K562 treated with DMSO at 1 percent for 24 hours (cell line): ENCODE data around the gene REPS2. TPM values are rescaled to one million over a fixed set of nuclear protein-coding genes. Genes with fewer than 3 reads are reported as not detected.

Experiments used
- total RNA-seq: library from RNA; unstranded; fragments of 300-600 nt; gene quantifications from 2 replicates; pipeline ENCODE4 v1.2.3, GENCODE V29; 2022; ENCODE audit warnings: low read depth; ENCODE audit not compliant: insufficient read depth

Gene REPS2
- total RNA-seq: 0.49 and 1.2 TPM in 2 replicates

DNA sequence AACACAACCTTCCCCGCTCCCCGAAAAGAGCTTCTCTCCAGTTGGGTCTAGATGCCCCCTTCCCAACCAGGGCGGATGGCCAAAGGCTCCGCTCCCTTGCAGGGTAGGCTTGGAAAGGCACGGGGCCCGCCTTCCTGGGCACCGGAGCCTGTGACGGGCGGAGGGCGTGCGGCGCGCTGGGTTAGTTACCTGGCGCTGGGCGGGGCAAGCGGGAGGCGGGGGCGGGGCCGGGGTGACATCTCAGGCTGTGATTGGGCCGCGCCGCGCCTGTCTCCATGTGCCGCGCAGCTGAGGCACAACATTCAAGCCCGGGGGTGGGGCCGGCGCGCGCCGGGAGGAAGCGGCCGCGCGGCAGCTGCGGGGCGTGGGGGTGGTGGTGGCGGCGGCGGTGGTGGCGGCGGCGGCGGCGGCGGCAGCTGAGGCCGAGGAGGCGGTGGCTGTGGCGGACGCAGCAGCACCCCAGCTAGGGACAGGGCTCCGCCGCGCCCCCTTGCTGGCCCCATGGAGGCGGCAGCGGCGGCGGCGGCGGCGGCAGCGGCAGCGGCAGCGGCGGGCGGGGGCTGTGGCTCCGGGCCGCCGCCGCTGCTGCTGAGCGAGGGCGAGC is at the start of gene REPS2:
Gene REPS2, plus strand, starts transcription at position 298 of the 604 bp plus-strand sequence. Its CDS starts 204 bp downstream, at position 502.

Other genes with a start within 250 kb of the REPS2 start
- gene CTPS2, start 234.0 kb upstream of the REPS2 start, total RNA-seq: 9.4 and 10.5 TPM in 2 replicates
- 15.8 and 17.2 TPM in 2 replicates for gene SYAP1, start 227.0 kb upstream of the REPS2 start, total RNA-seq
- 9.5 and 11.0 TPM in 2 replicates for gene TXLNG, start 160.2 kb upstream of the REPS2 start, total RNA-seq
- 95.6 and 105 TPM in 2 replicates for gene RBBP7, start 76.3 kb upstream of the REPS2 start, total RNA-seq